Karpas-422 (cell line): ENCODE measurements around the gene PDE4C. TPM values are rescaled to one million over a fixed set of nuclear protein-coding genes. Genes with fewer than 3 reads are reported as not detected.
A peak's percentile ranks its signal among the peaks of the same experiment; 100 is the strongest.

Experiments
- DNase-seq: peaks from one replicate; pipeline ENCODE4 v3.0.0-alpha.2; 2015
- H2AFZ ChIP-seq: fragments of 200-600 bp; sonication (generic); 2 replicates; pipeline ENCODE4 v1.6.1; 2014; ENCODE audit warnings: antibody characterized with exemption, low read length, mixed read lengths
- H3K27ac ChIP-seq: fragments of 200-600 bp; sonication (generic); 2 replicates; pipeline ENCODE4 v1.5.1; 2014; ENCODE audit warnings: mild to moderate bottlenecking, low read length, moderate library complexity
- H3K27me3 ChIP-seq: fragments of 200-600 bp; sonication (generic); 2 replicates; pipeline ENCODE4 v1.6.1; 2014; ENCODE audit warnings: low read length, mixed read lengths
- H3K36me3 ChIP-seq: fragments of 200-600 bp; sonication (generic); 2 replicates; pipeline ENCODE4 v1.6.1; 2014; ENCODE audit warnings: low read length, mixed read lengths; ENCODE audit not compliant: insufficient read depth
- H3K4me1 ChIP-seq: fragments of 200-600 bp; sonication (generic); 2 replicates; pipeline ENCODE4 v1.6.1; 2014; ENCODE audit warnings: mild to moderate bottlenecking, low read length, mixed read lengths
- H3K4me2 ChIP-seq: fragments of 200-600 bp; sonication (generic); 2 replicates; pipeline ENCODE4 v1.6.1; 2014; ENCODE audit warnings: low read length, low read depth, mild to moderate bottlenecking; ENCODE audit not compliant: poor library complexity, severe bottlenecking
- H3K4me3 ChIP-seq: fragments of 200-600 bp; sonication (generic); 2 replicates; pipeline ENCODE4 v1.5.1; 2014; ENCODE audit warnings: mild to moderate bottlenecking, antibody characterized with exemption, low read length, mixed read lengths
- H3K79me2 ChIP-seq: fragments of 200-600 bp; sonication (generic); 2 replicates; pipeline ENCODE4 v1.6.1; 2014; ENCODE audit warnings: mild to moderate bottlenecking, low read length, mixed read lengths
- H3K9ac ChIP-seq: fragments of 200-600 bp; sonication (generic); 2 replicates; pipeline ENCODE4 v1.6.0; 2014; ENCODE audit warnings: low read length
- H3K9me2 ChIP-seq: fragments of 200-600 bp; sonication (generic), shearing (Covaris generic); replicated peaks from 2 replicates; pipeline ENCODE4 v1.6.0; 2014; ENCODE audit warnings: mild to moderate bottlenecking, low read length, moderate library complexity; ENCODE audit not compliant: insufficient read depth
- H3K9me3 ChIP-seq: fragments of 300-700, 200-600 bp; sonication (generic); 2 replicates; pipeline ENCODE4 v1.6.1; 2014; ENCODE audit warnings: low read length, mixed read lengths
- H4K20me1 ChIP-seq: fragments of 200-600 bp; sonication (generic); 2 replicates; pipeline ENCODE4 v1.6.1; 2014; ENCODE audit warnings: mild to moderate bottlenecking, antibody characterized with exemption, low read length, low read depth; ENCODE audit not compliant: insufficient read depth
- total RNA-seq: library from RNA; depleted of rRNA; stranded (reverse); fragments of >200 nt; shearing (Covaris generic); gene quantifications from 2 replicates; pipeline ENCODE4 v1.2.3, GENCODE V29; 2014; ENCODE audit warnings: low replicate concordance

PDE4C gene
- total RNA-seq, 1 experiment from 2014 or later: not detected

DNA sequence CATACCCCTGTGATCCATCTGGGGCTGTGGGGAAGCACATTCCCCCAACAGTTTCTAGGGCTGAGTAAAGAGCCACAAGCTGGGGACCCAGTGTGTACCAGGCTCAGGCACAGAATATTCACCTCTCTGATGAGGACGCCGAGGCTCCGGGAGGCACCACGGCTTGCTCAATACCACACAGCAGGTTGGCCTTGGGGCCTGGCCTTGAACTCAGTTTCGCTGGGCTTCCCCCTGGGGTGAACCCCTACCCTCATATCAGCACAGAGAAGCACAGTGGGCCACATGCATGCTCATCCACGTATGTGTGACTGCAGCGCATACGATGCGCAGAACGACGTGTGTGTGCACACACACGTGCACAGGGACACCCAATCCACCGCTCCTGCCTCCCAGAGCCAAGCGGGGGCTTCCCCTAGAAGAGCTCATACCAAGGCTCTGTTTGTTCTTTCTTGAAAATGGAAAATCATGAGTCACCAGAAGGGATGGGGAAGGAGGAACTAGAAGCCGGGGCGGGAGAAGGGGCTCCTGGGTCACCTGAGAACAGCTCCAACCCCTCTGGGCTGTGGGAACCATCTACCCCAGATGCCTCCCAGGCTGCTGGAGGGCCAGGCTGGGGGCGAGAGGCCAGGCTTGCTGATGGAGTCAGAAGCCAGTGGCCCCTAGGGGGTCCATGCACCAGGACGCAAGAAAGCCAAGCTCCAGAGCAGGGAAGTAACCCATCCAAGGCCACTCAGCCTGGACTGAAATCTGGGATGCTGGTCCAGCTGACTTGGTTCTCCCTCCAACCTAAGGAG lies 4.9 kb upstream of the PDE4C start:
- Histone ChIP-seq H3K9me3 (no peaks in the 10 kb centered on the region), H3K36me3 (no peaks in the 10 kb centered on the region), H3K27me3 (no peaks in the 10 kb centered on the region), H3K9ac (no peak overlapping the region), H4K20me1 (no peaks in the 10 kb centered on the region), H2AFZ (no peak overlapping the region), H3K27ac (no peak overlapping the region), H3K4me1 (peaks cover 25% of the 10 kb centered on the region), H3K79me2 (no peaks in the 10 kb centered on the region), H3K4me3 (no peak overlapping the region), H3K9me2 (no peaks in the 10 kb centered on the region), H3K4me2 (no peak overlapping the region)
- no peak for DNase-seq

DNA sequence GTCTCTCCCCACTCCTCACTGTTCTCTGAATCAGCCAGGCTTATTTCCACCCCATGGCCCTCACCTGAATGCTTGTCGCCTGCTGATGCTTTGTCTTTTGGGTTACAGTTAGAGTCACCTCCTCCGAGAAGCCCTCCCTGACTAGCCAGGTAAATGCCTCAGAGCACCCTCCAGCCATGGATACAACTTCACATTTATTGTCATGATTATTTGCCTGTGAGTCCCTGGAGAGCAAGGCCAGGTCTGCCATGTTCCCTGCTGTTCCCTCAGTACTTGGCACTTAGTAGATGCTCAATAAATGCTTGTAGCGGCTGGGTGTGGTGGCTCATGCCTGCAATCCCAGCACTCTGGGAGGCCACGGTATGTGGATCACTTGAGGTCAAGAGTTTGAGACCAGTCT lies 3.7 kb upstream of the PDE4C start:
- Histone ChIP-seq H3K36me3 (no peaks in the 10 kb centered on the region), H4K20me1 (no peaks in the 10 kb centered on the region), H2AFZ (no peak overlapping the region), H3K27ac (no peak overlapping the region), H3K4me1 (peaks cover 28% of the 10 kb centered on the region), H3K4me2 (no peak overlapping the region), H3K79me2 (no peaks in the 10 kb centered on the region), H3K9me2 (no peaks in the 10 kb centered on the region), H3K4me3 (no peak overlapping the region), H3K9ac (no peak overlapping the region), H3K27me3 (no peaks in the 10 kb centered on the region), H3K9me3 (no peaks in the 10 kb centered on the region)
- no peak for DNase-seq

DNA sequence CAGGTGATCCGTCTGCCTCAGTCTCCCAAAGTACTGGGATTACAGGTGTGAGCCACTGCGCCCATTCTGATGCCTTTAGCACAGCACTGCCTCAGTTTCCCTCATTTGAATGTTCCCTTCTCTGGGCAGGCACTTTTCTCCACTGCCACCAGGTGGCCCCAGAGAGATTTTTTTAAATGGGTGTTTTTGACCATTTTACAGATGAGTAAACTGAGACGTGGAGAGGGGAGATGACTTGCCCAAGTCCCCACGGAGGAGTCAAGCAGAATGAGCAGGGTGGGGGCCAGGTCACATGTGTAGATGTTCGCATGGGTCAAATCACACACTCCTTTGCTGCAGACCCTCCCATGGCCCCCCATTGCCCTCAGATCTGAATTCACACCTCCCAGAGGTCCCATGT lies 3.2 kb upstream of the PDE4C start:
- H3K27me3 ChIP-seq: no peaks in the 10 kb centered on the region
- H2AFZ ChIP-seq: no peak overlapping the region

DNA sequence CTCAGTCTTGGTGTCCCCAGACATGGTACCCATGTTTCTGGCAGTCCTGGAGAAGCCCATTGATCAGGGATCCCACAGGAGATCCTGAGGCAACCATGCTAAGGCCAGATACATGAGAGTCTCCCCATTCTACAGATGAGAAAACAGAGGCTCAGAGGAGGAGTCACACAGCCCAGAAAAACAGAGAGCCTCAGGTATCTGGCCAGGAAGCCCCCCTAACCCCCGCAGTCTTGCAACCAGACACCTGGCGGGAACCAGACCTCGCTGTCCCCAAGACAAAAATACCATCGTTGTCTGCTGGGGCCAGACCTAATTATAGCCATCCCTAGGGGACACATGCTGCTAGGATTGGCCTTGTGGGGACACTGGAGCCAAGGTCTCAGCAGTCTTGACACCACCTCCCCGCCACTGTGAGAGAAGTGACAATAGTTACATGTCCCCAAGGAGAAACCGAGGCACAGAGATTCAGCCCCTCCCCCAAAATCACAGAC lies 1.6 kb upstream of the PDE4C start:
- no peak overlapping the region for H3K27ac ChIP-seq
- no peaks in the 10 kb centered on the region for H3K9me3 ChIP-seq
- H3K36me3 ChIP-seq: no peaks in the 10 kb centered on the region
- peaks cover 4% of the 10 kb centered on the region; the same call in 1 of the 2 replicates for H4K20me1 ChIP-seq
- H3K4me1 ChIP-seq: peaks cover 28% of the 10 kb centered on the region
- no peak overlapping the region for H3K9ac ChIP-seq
- no peak overlapping the region for H3K4me3 ChIP-seq
- H3K9me2 ChIP-seq: no peaks in the 10 kb centered on the region
- peak; percentile 67 for DNase-seq
- H3K27me3 ChIP-seq: no peaks in the 10 kb centered on the region
- H2AFZ ChIP-seq: no peak overlapping the region
- H3K79me2 ChIP-seq: no peaks in the 10 kb centered on the region
- no peak overlapping the region for H3K4me2 ChIP-seq

More for the DNA sequence above, 3.2 kb upstream of the PDE4C start:
- peak; percentile 57 for DNase-seq
- no peak overlapping the region for H3K27ac ChIP-seq
- H3K4me2 ChIP-seq: no peak overlapping the region
- H3K4me1 ChIP-seq: peaks cover 28% of the 10 kb centered on the region
- no peak overlapping the region for H3K9ac ChIP-seq
- H3K9me3 ChIP-seq: no peaks in the 10 kb centered on the region
- no peaks in the 10 kb centered on the region for H4K20me1 ChIP-seq
- no peaks in the 10 kb centered on the region for H3K36me3 ChIP-seq
- no peak overlapping the region for H3K4me3 ChIP-seq
- no peaks in the 10 kb centered on the region for H3K9me2 ChIP-seq
- no peaks in the 10 kb centered on the region for H3K79me2 ChIP-seq

DNA sequence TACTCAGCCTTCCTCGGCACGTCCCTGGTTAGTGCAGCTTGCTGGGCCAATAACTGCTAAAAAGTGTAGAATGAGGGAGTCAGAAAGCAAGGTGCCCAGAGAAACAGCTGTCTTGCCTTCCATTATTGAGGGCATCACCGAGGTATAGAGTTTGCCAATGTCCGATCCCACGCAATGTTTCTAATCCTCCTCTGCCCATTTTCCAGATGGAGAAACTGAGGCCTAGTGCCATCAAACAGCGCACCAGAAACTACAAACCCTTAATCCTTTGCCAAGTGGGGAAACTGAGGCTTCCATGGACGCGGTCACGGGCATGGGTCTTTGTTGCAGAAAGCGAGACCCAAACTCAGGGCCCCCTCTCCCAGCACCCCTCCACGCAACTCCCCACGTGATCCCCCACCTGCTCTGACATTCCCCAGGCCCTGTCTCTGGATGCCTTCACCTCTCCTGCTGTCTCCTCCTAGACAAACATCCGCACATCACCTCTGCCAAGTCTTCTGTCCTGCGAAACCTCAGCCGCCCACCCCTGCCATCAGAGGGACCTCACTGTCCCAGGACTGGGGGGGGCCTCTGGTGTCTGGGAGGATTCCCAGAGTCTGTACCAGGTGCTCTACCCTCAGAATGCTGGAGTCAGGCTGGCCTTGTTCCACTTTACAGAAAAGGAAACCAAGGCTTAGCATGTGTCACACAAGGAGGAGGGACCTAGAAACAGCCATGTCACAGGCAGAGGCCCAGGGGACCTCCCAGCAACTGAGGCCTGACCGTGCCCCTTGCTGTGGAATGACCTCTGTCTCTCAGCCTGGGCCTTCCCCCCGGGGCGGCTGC lies 930 bp upstream of the PDE4C start:
- H2AFZ ChIP-seq: no peak overlapping the region
- peaks cover 27% of the 10 kb centered on the region for H3K4me1 ChIP-seq
- no peaks in the 10 kb centered on the region for H3K9me2 ChIP-seq
- no peaks in the 10 kb centered on the region for H3K27me3 ChIP-seq
- H3K79me2 ChIP-seq: no peaks in the 10 kb centered on the region
- H3K4me3 ChIP-seq: no peak overlapping the region
- no peak overlapping the region for H3K4me2 ChIP-seq
- H3K9me3 ChIP-seq: no peaks in the 10 kb centered on the region
- H4K20me1 ChIP-seq: peaks cover 4% of the 10 kb centered on the region; the same call in 1 of the 2 replicates
- H3K36me3 ChIP-seq: no peaks in the 10 kb centered on the region
- no peak overlapping the region for H3K27ac ChIP-seq
- peak; percentile 50 for DNase-seq
- H3K9ac ChIP-seq: no peak overlapping the region

DNA sequence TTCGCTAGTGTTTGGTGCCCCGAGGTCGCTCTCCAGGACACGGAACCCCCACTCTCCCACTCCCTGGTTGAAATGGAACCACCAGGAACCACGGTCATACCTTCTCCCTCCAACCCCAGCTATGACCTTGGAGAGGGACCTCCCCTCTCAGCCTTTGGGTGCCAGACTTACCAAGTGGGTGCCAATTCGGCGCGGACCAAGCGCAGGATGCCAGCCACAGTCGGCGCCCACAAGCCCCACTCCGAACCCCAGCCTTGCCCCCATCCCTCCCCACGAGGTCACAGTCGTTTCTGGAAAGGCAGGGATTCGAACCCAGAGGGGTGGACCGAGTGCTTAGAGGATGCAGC lies 910 bp downstream of the PDE4C start:
- Histone ChIP-seq H2AFZ (no peak overlapping the region), H3K27me3 (no peaks in the 10 kb centered on the region), H3K4me1 (peaks cover 16% of the 10 kb centered on the region), H3K4me2 (no peak overlapping the region), H3K4me3 (no peak overlapping the region), H3K36me3 (no peaks in the 10 kb centered on the region), H3K9ac (no peak overlapping the region), H3K9me2 (no peaks in the 10 kb centered on the region), H3K9me3 (no peaks in the 10 kb centered on the region), H3K79me2 (no peaks in the 10 kb centered on the region), H4K20me1 (peaks cover 4% of the 10 kb centered on the region; the same call in 1 of the 2 replicates), H3K27ac (no peak overlapping the region)
- no peak for DNase-seq

DNA sequence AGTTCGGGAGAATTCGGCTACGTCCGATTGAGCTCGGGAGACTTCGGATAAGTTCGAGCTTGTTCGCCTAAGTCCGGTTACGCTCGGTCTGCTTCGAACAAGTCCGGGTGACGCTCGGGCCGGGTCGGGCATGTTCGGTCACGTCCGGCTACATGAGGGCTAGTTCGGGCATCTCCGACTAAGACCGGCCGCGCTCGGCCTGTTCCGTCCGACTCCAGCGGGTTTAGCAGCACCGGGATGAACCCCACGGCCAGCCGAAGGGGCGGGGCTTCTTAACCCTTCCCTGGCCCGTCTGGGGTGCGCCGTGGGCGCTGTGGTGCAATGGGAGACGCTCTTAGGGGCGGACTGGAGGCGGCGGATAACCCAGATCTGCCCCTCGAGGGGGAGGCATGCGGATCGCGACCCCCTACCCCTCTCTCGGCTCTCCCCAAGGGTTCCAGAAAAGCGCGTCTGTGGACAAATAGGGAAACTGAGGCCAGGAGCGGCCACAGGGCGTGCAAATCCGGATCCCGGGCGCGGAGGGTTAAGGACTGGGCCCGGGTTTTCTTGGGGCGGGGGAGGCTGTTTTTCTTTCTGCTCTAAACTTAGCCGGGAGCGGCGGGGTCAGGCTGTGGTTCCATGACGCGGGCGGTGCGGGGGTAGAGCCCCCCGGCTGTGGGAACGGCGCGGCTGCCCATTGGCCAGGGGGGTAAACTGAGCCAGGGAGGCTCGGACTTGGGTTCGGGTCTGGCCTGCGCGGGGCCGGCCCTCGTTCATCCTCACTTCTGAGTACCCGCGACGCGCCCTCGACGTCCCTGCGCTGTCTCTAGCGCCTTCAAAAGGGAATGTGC lies 1.5 kb downstream of the PDE4C start:
- no peaks in the 10 kb centered on the region for H3K79me2 ChIP-seq
- no peak overlapping the region for H3K27ac ChIP-seq
- H4K20me1 ChIP-seq: peaks cover 4% of the 10 kb centered on the region; the same call in 1 of the 2 replicates
- no peak overlapping the region for H3K9ac ChIP-seq
- H3K36me3 ChIP-seq: no peaks in the 10 kb centered on the region
- no peak overlapping the region for H2AFZ ChIP-seq
- no peak overlapping the region for H3K4me2 ChIP-seq
- H3K9me3 ChIP-seq: no peaks in the 10 kb centered on the region
- no peak overlapping the region for H3K4me3 ChIP-seq
- no peaks in the 10 kb centered on the region for H3K9me2 ChIP-seq
- H3K4me1 ChIP-seq: peaks cover 16% of the 10 kb centered on the region
- peak; percentile 91 for DNase-seq
- H3K27me3 ChIP-seq: no peaks in the 10 kb centered on the region
